HK-2 (cell line): Measurements from ENCODE around the gene IMMP2L.

Source experiments
- DNase-seq: peaks from one replicate; pipeline ENCODE4 v3.0.0-alpha.2; 2018; ENCODE audit not compliant: unreplicated experiment

Gene IMMP2L

DNA sequence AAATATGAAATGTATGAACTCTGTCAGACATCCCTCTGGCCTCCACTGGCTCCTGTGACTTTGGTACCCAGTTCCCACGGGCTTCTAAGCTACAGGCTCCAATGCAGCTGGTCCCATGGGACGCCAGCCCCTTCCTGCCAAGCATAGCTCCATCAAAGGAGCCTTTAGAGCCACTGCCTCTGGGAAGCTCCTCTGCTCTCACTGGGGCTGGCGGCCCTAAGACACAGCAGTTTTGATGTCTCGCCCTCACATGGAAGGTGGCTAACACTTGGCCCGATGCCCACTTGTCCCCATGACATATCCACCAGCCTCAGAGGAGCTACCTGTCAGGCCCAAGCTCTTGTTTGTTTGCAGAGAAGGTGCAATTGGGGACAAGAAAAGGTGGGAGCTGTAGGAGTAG is 925.0 kb downstream of the IMMP2L start:
- no peak for DNase-seq

DNA sequence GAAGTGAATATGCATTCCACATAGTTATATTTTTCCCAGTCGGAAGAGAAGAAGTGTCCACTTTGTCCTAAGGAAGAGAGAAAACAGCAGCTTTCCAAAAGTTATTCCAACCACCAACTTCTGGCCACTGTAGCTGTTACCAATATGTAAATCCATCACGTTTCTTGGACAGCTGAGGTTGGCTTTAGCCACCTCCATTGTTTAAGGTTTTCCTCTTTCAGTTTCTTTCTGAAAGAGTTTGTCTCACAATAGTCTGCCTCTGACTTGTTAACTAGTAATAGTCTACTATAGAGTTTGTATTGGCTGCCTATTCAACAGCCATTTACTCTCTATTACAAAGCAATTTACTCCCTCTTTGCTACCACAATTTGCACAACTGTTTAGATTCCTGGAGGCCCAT is 929.0 kb downstream of the IMMP2L start:
- DNase-seq, result no peak

DNA sequence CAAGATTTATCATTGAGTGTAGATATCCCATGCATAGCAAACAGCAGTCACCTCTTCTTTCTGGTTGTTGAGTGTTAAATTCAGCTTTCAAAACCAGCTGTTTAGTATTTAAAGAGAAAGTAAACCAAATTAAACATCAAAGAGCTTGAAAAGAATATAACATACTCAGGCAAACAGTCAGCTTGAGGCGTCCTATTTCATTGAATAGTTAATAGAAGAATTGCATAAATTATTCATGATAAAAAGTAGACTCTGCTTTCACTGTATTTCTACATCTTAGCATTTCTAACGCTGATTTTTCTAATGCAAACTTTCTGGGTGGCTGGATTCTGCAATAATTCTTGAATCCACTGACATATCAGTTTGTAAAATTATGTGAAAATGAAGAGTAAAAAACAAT is 935.9 kb downstream of the IMMP2L start:
- no peak for DNase-seq

DNA sequence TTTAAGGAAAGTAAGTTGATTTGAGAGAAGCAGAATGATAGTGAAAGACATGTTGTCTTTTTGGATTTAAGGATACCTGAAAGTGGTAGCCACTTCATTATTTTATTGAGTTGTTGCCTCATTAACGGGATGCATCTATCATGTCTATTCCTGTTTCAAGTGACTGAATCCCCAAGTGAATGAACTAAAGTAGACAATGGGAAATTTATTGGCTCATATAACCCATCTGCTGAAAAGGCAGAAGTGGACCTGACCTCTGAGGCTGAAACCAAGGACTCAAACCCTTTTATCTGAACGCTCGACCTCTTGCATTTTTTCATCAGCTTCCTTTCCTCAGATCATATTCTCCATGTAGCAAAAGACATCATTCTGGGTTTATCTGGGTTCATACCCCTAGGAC is 937.0 kb downstream of the IMMP2L start:
- DNase-seq, result no peak

DNA sequence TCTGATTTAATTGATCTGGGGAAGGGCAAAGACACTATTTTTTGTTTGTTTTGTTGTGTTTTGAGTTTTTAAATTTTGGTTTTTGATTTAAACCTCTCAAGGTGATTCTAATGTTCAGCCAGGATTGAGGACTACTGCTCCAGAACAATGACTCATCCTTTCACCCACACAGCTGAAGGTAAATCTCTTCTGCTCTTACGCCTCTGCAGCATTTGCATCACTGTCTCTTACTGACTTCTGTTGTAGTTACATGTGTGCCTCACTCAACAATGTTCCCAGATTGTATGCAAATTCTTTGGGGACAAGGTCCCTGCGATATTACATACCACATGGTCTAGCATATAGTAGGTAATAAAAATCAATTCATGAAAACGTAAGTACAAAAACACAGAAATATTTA is 938.9 kb downstream of the IMMP2L start:
- DNase-seq, result no peak

DNA sequence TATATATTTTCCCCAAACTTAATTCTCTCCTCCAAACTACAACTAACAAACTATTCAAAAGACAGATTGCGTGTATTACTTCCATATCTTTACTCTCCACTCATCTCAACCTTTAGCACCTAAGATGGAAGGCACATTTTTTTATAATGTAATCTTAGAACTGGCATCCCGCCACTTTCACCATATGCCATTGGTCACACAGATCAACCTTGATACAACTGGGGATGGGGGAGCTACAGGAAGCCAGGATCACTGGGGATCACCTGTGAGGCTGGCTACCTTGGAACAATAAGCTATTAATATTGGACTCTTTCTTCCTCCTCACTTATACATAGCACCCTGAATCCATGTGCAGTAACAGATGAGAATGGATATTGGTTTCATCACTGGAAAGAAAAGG is 941.0 kb downstream of the IMMP2L start:
- no peak for DNase-seq

DNA sequence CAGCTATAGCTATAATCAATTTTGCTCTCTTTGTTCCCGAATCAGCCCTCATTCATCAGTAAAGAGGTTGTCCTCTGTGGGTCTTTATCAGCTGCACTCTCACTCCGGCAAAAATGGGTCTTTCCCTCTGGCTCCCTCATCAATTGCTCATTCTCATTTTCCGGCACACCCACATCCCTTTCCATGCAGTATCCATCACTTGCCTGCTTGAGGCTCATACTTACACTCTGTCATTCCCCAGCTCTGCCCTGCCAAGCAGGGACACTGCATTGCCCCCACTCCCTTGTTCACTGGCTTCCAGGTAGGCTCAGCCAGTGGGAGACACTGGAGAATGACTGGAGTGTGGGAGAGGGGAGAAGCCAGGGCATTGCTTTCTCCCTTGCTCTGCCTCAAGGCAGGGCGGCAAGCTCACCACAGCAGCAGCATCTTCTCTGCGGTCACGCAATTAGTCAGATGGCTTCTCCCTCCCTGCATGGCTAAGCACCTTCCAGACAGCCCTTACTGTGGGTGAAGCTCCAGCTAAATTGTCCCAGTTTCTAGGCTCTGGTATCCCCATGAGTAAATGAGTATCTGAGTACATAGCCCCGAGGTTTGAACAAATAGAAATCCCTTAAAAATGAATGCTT is 942.1 kb downstream of the IMMP2L start:
- DNase-seq, result no peak
